ENCODE data around the gene TRIM14.

Gene TRIM14, protein sequence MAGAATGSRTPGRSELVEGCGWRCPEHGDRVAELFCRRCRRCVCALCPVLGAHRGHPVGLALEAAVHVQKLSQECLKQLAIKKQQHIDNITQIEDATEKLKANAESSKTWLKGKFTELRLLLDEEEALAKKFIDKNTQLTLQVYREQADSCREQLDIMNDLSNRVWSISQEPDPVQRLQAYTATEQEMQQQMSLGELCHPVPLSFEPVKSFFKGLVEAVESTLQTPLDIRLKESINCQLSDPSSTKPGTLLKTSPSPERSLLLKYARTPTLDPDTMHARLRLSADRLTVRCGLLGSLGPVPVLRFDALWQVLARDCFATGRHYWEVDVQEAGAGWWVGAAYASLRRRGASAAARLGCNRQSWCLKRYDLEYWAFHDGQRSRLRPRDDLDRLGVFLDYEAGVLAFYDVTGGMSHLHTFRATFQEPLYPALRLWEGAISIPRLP
- total RNA-seq, result 17.6 to 106 (median 38.7) reads per million in 17 experiments

DNA sequence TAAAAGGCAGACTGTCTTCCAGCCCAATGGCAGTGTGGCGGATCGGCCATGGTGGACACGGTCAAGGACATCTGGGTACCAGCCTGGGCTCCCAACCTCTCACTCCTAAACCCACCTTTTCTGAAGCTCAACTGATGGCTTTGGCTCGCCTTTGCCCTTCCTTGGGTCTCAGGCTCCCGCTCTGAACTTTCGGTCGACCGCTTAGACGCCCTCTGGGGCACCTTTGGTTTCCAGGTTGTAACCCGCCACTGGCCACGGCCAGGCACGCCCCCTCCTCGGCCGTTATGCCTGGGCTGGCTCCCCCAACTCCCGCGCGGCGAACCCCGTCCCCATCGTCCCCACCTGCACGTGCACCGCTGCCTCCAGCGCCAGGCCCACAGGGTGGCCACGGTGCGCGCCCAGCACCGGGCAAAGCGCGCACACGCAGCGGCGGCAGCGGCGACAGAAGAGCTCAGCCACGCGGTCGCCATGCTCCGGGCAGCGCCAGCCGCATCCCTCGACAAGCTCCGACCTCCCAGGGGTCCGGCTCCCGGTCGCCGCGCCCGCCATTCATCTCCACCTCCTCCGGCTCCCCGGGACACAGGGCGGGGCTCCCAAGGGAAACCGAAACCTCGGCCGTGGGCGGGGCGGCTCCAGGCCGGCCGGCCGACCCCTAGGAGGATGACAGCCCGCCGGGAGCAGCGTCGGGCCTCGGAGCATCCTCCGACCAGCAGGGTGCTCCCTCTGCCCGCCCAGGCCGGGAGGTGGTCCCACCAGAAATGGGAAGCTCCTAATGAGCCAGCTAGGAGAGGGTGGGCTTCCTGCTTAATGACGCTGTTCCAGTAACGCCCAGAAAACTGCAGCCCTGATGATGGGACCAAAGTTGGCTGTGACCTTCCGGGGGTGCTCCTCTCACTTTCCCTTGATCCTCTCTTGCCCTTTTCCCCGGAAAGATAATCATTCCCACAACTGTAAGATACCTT lies at the start of gene TRIM14:
TRIM14 (minus strand) TSS at position 583 of the 962 bp plus-strand sequence; CDS start at position 549, 34 bp downstream.
- peak; percentile 72 to 90 (median 83) for DNase-seq

DNA sequence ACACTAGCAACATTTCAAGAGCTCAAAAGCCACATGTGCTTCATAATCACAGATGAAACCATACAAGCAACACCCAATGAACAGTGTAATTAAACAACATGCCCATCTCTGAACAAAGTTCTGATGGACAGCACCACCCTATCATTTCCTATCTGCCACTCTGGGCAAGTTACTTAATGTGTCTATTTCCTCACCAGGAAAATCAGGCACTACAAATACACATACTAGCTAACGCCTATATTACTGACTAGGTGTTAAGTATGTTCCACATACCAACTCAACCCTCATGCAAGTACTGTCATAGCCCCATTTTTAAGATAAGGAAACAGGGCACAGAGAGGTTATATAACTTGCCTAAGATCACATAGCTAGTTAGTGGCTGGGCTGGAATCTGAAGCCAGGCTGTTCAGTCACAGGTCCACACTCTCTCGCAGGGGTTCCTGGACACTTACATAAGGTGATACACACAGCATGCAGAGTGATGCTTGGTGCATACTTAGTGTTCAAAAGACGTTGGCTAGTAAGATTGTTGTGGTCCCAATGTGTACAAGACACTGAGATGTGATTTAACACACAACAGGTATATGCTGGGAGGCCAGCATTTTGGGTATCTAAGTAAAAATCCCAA lies 49.2 kb upstream of the TRIM14 start:
- DNase-seq, result no peak

DNA sequence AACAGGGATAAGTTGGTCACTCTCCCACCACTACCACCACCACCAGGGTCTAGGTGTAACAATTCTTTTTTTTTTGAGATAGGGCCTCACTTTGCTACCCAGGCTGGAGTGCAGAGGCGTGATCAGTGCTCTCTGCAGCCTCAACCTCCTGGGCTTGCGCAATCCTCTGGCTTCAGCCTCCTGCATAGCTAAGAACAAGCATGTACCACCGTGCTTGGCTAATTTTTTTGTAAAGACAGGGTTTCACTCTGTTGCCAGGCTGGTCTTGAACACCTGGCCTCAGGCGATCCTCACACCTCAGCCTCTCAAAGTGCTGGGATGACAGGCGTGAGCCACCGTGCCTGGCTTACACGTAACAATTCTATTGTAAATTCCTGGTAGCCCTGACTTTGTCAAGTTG lies 45.9 kb upstream of the TRIM14 start:
- peak in 2 of 4 experiments; percentile 38 to 43 for DNase-seq

DNA sequence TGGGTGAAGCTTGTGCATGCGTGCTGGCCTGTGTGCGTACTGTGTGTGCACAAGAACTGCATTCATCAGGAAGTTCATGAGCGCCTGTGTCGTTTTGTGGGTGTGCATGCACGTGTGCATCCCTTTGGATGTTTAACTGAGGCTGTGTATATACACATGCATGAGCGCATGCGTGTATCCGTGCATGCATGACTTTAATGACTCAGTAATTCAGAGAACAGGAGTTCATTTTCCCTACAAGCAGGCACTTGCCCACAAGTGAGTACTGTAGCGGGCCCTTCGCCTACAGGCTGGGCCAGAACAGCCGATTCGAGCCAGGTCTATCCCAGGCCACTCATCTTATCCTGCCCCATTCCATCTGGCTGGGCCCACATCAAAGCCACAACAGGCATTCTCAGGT lies 43.6 kb upstream of the TRIM14 start:
- DNase-seq, result no peak

DNA sequence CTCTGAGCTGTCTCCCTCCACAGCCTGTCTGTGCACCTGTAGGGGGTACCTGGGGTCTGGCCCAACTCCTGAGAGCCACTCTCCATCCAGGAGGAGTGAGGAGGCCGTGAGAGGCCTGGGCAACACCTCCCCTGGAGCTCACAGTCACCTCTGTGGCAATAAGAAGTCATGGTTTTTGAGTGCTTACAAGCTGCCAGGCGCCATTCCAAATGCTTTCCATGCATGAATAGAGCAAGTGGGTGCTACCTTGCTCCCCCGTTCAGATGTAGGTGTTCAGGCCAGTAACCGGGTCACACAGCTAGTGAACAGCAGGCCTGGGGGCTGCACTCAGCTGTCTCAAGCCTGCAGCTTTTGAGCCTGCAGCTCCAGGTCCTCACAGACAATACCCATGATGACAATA lies 42.8 kb upstream of the TRIM14 start:
- DNase-seq, result no peak

DNA sequence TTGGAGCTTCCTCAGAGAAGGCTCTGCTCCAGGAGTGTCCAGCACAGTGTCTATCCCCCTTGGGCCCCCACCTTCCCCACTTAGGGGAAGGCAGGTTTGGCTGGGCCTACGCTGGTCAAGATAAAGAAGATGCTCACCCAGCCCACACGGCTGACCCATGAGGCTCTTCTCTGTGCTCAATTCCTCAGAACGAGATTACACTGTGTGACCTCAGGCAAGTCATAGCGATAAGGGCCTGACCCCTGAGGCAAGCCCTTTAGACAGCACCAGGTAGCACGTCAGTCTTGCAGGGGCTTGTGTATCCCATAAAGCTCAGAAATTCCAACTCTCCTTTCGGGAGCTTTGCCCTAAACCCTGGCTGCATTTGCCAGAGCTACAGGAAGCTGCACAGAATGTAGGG lies 40.8 kb upstream of the TRIM14 start:
- DNase-seq, result no peak

DNA sequence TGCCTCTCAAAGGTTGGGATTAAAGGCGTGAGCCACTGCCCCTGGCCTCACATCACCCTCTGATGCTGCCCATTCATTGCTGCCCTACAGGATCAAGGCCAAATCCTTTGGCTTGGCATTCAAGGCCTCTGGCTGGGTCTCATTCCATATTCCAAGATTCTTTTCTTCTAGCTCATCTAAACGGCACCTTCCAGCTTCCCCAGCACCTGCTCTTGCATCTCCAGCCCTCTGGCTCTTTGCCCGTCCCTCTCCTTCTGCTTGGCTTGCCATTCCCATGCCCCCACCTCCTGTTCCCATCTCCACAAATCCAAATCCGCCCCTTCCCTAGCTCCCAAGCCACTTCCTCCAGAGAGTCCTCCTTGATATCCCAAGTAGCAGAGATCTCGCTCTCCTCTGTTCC lies 40.3 kb upstream of the TRIM14 start:
- DNase-seq, result no peak

DNA sequence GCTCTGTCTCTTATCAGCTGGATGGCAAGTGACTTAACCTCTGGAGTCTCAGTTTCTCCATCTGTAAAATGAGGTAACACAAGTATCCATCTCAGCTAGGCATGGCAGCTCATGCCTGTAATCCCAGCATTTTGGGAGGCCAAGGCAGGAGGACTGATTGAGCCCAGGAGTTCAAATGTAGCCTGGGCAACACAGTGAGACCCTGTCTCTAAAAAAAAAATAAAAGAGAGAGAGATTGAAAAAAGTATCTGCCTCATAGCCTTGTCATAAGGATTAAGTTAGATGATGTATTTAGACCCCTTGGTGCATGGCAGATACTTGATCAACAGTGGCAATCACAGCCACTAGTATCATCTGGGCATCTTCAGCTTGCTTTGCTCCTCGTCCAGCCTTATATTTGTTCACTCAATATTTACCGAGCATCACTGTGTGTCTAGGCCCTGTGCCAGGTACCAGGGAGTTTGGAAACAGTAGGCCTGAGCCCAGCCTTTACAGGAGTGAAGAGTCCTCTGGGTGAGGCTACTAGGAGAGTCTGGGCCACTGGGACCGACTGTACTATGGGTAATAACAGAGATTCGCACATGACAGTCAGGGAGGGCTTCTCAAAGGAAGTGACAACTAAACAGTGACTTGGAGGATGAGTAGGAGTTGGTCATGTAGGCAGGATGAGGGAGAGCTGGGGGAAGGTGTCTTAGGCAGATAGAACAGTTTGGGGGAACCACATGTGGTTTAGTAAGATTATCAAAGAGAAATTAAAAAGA lies 39.2 kb upstream of the TRIM14 start:
- peak in 3 of 4 experiments; percentile 19 to 36 (median 32) for DNase-seq

DNA sequence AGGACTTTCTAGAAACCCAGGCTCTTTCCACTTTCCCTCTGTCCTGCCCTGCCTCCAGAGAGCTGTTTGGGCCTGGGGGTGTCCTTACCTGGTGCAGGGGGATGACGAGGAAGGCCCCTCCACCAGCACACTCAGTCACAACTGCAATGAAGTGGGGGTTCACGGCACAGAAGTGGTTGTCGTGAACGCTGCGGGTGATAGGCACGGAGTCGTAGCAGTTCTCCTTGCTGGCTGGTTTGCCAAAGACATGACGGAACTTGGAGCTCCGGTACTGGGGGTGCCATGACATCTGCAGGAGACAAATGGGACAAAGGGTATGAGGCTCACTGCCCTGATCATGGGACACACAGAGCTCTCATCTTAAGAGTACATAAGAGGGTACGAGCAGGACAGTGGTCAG lies 38.4 kb upstream of the TRIM14 start:
- no peak for DNase-seq

DNA sequence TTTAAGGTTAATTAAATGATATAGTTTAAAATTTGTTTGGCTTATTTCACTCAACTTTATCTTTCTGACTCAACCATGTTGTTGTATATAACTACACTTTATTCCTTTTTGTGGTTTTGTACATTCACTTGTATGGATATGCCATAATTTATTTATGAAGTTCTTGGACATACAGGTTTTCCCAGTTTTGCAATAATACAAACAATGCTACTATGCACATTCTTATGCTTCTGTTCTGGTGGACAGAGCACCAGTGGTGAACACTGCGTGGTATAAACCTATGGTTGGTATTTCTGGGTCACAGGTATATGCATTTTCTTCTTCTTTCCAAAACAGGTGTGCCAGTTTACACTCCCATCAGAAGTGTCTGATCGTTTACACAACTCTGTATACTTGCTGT lies 35.7 kb upstream of the TRIM14 start:
- DNase-seq, result no peak

DNA sequence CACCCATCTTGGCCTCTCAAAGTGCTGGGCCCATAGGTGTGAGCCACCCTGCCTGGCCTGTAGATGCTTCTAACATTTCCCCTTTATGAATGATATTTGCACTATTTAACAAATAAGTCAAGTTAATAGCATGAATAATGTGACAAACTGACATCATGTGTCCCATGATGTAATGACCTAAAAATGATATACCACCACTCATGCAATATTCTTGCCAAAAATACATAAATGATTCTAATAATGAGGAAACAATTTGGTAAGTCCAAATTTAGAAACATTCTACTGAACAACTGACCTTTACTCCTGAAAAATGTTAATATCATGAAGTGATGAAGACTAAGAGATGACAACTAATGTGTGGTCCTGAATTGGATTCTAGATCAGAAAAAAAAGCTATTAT lies 33.5 kb upstream of the TRIM14 start:
- DNase-seq, result peak in 2 of 4 experiments; percentile 43

DNA sequence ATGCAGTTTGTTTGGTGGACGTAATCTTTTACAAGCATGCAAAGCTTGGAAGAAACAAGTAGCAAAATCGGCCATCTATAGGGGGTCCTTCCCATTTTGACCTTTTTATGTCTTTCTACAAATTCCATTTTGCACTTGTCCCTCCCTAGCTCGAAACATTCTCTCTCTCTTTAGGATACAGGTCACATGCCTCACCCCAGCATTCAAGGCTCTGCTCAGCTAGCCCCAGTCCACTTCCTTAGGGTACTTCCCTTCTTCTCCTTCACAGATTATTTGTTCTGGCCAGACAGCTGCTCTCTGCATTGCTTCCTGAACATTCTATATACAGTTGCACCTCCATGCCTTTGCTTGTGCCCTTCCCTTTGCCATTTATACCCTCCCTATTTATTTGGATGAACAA lies 31.7 kb upstream of the TRIM14 start:
- DNase-seq, result peak; percentile 54 to 81 (median 75)

DNA sequence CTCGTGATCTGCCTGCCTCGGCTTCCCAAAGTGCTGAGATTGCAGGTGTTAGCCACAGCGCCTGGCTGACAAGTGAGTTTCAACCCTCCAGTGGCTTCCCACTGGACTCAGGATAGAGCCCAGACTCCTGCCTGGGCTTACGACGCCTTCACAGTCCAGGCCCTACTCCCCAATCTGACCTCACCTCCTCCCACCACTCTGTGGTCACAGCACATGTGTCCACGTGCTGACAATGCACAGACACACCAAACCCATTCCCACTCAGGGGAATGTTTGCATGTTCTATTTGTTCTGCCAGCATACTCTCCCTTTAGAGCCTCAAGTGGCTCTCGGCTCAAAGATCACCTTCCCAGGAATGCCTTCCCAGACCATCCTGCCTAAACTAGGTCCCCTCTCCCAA lies 31.1 kb upstream of the TRIM14 start:
- peak; percentile 53 to 80 (median 78) for DNase-seq

DNA sequence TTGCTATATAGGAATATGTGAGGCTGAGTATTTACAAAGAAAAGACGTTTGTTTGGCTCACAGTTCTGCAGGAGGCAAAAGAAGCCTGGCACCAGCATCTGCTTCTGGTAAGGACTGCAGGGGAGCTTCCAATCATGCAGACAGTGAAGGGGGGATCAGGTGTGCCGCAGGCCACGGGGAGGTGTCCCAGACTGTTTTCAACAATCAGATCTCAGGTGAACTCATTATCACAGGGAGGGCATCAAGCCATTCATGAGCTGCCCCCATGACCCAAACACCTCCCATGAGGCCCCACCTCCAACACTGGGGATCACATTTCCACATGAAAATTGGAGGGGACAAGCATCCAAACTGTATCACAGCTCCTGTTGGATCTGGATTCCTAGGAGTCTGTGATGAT lies 30.4 kb upstream of the TRIM14 start:
- DNase-seq, result no peak

DNA sequence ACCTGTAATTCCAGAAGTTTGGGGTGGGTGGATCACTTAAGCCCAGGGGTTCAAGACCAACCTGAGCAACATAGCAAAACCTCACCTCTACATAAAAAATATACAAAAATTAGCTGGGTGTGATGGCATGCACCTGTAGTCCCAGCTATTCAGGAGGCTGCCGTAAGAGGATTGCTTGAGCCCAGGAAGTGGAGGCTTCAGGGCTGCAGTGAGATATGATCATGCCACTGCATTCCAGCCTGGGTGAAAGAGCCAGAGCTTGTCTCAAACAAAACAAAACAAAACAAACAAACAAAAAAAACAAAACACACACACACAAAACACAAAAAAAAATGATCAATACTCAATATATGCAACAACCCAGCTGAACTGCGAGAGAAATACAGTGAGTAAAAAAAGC lies 29.5 kb upstream of the TRIM14 start:
- no peak for DNase-seq

DNA sequence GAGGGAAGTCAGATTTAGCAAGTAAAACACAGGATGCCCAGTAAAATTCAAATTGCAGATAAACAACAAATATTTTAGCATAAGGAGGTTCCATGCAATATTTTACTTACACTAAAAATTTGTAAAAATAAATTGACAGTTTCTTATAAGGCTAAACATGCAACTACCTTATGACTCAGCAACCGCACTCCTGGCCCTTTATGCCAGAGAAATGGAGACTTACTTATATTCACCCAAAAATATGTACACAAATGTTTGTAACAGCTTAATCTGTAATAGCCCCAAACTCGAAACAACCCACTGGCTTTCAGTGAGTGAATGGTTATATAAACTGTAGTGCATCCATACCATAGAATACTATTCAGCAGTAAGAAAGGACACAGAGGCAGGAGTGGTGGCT lies 28.6 kb upstream of the TRIM14 start:
- no peak for DNase-seq

DNA sequence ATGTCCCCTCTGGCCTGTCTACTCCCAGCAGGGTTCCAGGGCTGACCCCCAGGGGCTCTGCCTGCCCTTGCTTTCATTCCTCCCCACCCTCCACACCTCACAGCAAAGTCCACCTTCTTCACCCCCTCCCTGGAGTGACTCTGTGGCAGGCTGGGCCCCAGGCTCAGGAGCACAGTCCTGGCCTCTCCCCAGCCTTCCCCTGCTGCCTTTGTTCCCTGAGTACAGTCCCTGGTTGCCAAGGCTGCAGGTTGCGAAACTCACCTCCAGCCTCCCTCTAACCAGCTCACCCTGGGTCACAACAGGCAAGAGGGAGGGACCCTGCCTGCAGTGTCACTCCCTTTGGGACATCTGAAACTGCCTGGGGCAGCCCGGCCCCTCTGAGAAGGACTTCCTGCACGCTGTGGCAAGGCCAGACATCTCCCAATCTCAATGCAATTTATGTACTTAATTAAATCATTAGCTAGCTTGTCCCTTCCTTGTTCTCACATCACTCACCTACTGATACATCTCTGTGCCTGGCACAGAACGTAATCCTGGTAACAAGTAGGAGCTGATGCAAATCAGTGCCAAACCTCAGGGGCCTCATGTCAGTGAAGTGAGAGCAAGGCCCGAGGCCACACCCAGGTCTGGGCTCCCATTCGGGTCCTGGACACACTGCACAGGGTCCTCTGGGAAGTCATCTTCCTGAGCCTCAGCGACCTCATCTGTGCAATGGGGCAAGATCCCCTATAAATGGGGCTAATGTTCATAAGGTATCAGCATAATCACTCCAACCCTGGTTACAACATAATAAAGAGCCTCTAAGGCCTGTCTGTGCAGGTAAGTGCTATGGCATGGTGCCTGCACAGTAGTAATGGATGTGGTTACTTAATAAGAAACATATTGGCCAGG lies 27.3 kb upstream of the TRIM14 start:
- peak; percentile 64 to 84 (median 76) for DNase-seq

DNA sequence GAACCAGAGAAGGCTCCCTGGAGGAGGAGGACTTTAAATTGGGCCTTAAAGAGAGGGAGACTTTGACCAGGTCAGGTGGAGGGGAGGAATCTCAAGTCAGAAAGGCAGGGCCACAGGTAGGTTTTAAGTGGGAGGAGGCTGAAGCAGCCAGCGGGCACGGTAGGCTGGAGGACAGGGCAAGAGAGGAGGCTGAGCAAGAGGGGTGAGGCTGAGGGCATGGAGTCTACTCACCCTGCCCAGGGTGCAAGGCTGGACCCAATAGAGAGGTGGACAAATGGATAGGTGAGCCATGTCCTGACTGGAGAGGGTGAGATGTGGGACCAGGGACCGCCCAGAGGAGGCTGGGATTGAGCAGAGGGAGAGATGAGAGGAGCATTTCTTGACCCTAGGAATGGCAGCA lies 25.6 kb upstream of the TRIM14 start:
- DNase-seq, result no peak

DNA sequence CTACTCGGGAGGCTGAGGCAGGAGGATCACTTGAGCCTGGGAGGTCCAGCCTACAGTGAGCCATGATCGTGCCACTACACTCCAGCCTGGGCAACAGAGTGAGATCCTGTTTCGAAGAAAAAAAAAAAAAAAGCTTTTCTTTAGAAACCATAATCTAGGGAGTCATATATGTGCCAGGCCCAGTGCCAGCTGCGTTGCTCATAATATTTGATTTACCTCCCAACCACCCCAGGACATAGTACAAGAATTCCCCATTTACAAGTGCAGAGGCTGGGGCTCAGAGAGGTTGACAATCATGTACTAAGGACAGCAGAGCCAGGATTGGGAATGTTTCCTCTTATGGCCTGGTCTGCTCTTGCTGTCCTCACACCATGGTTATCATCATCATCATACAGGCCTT lies 25.1 kb upstream of the TRIM14 start:
- DNase-seq, result no peak

DNA sequence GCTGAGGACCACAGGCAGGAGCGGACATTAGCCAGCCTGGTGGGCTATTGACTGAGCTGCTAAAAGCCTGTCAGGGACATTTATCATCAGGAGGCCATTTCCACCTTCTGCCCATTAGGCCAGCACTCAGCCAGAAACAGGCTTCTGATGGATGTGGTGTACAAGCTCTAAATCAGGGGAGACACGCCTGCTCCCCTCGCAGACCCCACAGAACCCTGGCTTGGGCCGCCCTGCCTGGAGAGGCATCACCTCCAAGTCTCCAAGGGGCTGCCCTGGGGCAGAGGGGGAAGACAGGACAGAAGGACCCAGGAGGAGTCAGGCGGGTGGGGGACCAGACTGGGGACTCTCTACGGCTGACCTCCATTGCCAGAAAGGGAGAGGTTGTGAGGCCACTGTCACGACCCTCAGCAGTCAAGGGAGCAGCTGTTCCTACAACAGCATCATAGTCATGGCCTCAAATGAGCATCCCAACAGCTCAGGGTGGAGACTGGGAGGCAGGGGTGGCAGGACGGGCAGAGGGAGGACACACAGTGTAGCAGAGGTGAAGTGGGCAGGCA lies 24.0 kb upstream of the TRIM14 start:
- DNase-seq, result no peak

Measured in suppressor macrophage (primary cell).